ENCODE measurements around the gene CFAP61.

- TF ChIP-seq POLR2A (IDR thresholded peaks at IDR 0.05) = no peak
- no peak for TF ChIP-seq CTCF (IDR thresholded peaks at IDR 0.05)
These were observed 320.8 kb downstream of the CFAP61 start for GRCh38 chr20:20373091-20373571.

All from adrenal gland (tissue), 5 donors.